HG03469 (cell line): Measurements from ENCODE around the gene HABP2.

Experiments
- ATAC-seq: cut with Tn5 transposase; IDR thresholded peaks from one replicate; pipeline ENCODE4 v1.9.1; 2021; ENCODE audit warnings: mild to moderate bottlenecking, moderate library complexity, moderate number of reproducible peaks; ENCODE audit not compliant: unreplicated experiment

The HABP2 gene

DNA sequence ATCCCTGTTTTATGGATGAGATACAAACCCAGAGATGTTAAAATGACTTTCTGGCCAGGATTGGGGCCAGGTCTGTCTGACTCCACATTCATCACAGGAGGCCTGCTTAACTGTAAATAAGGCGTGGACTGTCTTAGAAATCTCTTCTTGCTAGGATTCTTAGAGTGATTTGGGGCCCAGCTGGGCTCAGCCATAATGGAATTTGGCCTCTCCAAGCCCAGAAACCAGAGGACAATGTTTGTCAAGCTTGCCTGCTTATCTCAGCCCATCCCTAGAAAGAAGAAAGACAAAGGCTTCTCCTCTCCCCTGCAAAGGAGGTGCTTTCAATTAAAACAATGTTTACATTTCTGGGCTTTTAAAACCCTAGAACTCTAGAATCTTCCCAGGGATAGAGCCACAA, 2.9 kb downstream of the HABP2 start:
- ATAC-seq = no peak

GRCh38 chr10:113557424-113557862, 4.6 kb downstream of the HABP2 start:
- no peak for ATAC-seq

- no peak for ATAC-seq
Measured at GRCh38 chr10:113557903-113558321, 5.1 kb downstream of the HABP2 start.

DNA sequence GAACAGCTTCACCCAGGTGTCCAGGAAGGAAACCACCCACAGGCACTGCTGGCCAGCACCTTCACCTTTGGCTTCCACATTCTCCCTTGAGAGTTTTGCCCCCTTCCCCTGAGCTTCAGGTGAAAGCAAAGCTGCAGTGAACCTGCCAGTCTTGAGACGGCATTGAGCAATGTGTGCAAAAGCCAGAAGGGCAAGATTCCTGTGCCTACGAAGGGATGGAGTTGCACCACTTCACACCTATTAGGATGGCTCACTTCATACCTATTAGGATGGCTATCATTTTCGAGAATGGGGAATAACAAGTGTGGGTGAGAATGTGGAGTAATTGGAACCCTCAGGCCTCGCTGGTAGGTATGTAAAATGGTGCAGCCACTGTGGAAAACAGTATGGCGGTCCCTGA, 7.2 kb downstream of the HABP2 start:
- ATAC-seq = no peak

DNA sequence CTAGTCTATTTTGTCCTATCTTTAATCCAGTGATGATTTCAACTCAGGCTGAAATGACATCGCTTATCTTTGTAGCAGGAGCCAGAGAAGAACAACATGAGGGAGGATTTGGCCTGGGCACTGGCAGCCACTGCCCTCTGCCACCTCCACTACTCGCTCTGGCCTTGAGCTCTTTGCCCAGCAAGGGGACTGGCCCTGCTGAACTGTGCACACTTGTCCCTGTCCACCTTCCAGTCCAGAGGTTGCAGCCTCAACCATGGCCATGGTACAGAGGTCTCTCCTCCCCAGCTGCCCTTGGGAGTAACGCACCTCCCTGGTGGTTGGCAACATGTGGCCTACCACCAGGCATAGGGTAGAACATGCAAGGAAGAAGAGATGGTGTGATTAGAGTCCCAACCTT, 8.4 kb downstream of the HABP2 start:
- ATAC-seq = no peak

- ATAC-seq = no peak
Measured at GRCh38 chr10:113562069-113562468, 9.2 kb downstream of the HABP2 start.

- ATAC-seq = no peak
Measured at GRCh38 chr10:113562704-113563103, 9.9 kb downstream of the HABP2 start.

- ATAC-seq = peak; percentile 88
Measured at GRCh38 chr10:113563306-113564088, 10.6 kb downstream of the HABP2 start.

- no peak for ATAC-seq
Measured at GRCh38 chr10:113565364-113565763, 12.5 kb downstream of the HABP2 start.

DNA sequence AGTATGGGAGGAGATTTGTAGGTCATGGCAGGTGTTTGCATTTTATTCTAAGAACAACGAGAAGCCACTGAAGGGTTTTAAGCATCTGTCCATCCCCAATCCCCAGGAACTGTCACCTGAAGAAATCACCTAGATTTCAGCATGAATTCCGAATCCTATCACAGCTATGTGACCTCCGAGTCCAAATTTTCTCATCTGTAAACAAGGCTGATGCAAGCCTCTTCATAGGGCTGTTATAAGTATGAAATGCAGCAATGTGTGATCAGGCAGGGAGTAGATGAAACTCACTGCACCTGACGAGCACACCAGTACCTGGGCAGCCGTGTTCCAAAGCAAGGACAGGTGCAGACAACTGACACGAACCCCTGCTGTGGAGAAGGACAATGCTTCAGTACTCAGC, 14.0 kb downstream of the HABP2 start:
- no peak for ATAC-seq

DNA sequence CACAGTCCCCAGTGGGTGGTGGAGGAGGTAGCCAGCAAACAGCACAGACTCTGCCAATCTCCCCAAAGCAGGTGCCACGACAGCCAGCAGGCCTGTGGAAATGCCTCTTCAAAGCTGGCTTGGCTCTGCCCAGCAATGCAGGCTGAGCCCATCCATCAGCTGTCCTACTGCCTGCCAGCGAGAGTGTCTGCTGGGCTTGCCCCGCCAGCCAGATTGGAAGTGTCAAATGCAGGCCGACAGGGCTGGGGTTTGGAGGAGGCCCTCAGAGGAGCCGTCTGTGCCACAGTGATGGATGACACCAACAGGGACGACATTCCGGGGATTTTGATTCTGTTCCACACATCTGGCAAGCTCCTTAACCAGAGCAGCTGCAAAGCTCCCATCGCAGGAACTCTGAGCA, 16.7 kb downstream of the HABP2 start:
- no peak for ATAC-seq

- ATAC-seq = no peak
Measured at GRCh38 chr10:113572520-113573290, 19.9 kb downstream of the HABP2 start.

DNA sequence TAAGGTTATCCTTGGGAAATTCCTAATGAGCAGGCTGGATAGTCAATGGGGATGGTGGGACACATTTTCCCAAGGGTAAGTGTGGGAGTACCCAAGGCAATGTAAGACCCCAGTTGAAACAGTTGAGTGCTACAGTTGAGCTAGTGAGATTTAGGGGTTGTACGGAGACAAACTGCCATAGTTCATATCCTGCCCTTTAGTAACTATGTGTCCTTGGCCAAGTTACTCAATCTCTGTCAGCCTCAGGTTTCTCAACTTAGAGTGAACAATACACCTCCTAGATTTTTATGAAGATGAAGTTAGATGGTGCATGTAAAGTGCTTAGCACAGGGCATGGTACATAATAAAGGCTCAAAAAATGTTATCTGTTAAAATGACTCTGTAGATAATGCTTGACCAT, 20.5 kb downstream of the HABP2 start:
- ATAC-seq = no peak

DNA sequence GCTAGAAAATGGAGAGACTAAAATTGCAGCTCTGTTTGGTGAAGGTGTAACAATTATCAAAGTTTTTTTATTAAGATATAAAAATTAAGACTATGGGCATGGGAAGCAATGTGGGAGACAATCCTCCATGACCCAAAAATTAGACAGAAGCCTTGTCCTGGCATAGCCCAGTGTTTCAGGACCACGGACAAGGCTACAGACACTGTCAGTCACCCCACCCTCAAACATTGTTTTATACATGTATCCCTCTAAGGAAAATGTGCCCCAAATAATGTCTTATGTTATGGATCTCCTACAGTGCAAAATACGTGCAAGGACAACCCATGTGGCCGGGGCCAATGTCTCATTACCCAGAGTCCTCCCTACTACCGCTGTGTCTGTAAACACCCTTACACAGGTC, 24.0 kb downstream of the HABP2 start:
- ATAC-seq = no peak

DNA sequence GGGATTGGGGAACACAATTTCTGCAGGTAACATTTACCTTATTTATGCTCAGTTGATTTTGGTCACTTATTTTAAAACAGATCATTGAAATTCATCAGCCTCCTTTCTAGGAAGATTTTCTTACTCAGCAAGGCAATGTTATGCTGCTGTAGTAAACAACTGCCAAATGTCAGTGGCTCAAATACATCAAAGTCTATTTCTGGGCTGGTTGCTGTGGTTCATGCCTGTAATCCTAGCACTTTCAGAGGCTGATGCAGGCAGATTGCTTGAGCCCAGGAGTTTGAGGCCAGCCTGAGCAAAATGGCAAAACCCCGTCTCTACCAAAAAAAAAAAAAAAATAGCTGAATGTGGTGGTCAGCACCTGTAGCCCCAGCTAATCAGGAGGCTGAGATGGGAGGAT, 25.9 kb downstream of the HABP2 start:
- no peak for ATAC-seq

GRCh38 chr10:113581092-113581491, 28.2 kb downstream of the HABP2 start:
- ATAC-seq = no peak

- no peak for ATAC-seq
Measured at GRCh38 chr10:113583571-113583970, 30.7 kb downstream of the HABP2 start.

DNA sequence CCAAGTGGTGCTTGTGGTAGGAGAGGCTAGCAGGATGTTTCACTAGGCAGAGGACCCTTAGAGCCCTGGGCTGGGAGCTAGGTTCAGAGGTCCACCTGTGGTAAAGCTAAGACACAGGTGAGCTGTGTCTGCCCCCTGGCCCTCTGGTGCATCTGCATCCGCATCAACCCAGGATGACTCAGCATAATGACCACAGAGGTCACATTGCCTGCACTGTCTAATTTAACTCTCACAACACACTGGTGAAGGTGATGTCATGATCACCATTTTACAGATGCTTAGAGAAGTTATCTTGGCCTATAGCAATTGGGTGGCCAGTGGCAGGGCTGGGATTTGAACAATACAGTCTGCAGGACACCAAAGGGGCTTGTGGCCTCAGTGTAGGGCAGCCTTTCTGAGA, 33.1 kb downstream of the HABP2 start:
- no peak for ATAC-seq

GRCh38 chr10:113589201-113589770, 36.4 kb downstream of the HABP2 start:
- ATAC-seq = no peak

DNA sequence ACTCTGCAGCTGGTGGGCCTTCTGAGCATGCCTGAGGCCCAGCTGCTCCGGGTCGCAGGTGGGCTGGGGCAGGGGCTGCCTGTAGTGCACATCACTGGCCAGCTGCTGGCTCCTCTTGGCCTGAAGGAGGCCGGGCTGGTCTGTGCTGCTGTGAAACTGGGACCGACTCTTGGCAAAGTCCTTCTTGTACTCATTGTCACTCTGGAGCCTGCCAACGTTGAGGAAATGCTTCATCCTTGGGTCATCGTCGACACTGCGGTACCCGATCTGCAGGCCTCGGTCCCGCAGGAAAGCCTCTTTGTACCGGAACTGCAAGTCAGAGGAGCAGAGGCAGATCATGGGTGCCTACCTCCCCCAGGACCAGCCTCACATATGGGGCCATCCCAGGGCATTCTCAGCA, 37.7 kb downstream of the HABP2 start:
- ATAC-seq = no peak

GRCh38 chr10:113592380-113592779, 39.5 kb downstream of the HABP2 start:
- ATAC-seq = no peak

GRCh38 chr10:113594652-113595051, 41.8 kb downstream of the HABP2 start:
- ATAC-seq = no peak
